H1 (cell line): ENCODE data around the gene ZFP57. TPM values are rescaled to one million over a fixed set of nuclear protein-coding genes. Genes with fewer than 3 reads are reported as not detected.

Experiments used
- ATF2 ChIP-seq: IDR thresholded peaks from 2 replicates; pipeline ENCODE4 v1.6.1; 2012; ENCODE audit warnings: low read length, inconsistent platforms
- ATF3 ChIP-seq: IDR thresholded peaks from 2 replicates; pipeline ENCODE4 v1.6.1; 2011; ENCODE audit warnings: low read depth, mild to moderate bottlenecking, low read length; ENCODE audit not compliant: insufficient read depth
- CHD7 ChIP-seq: fragments of 300-600 bp; sonication (generic); IDR thresholded peaks from 2 replicates; pipeline ENCODE4 v1.7.1; 2012; ENCODE audit warnings: low read length, moderate library complexity, mild to moderate bottlenecking, inconsistent platforms; ENCODE audit not compliant: insufficient replicate concordance
- POLR2A ChIP-seq, 2 experiments: IDR thresholded peaks; 1 replicate in 1 of 2; 2 replicates in 1 of 2; pipeline ENCODE4 v1.6.1; 2011; ENCODE audit warnings: low read depth in 2 of 2, low read length in 2 of 2, mild to moderate bottlenecking in 2 of 2; ENCODE audit errors: control extremely low read depth in 1 of 2
- polyA plus RNA-seq, 7 experiments: library from polyadenylated mRNA; depleted of rRNA in 3 of 7; stranded (reverse) in 5 of 7; unstranded in 2 of 7; fragments of >200 nt in 5 of 7; fragments of 200-250 nt in 2 of 7; gene quantifications; 1 replicate in 5 of 7; 2 replicates in 1 of 7; 4 replicates in 1 of 7; pipeline versions ENCODE4 v1.2.1 to v1.2.3, GENCODE V29; 2011 to 2013; ENCODE audit warnings: missing spikeins in 2 of 7, mixed read lengths in 2 of 7
- total RNA-seq: library from RNA; stranded (reverse); fragmentation: NEBNext Ultra II Directional; extraction: Animal tissue kit (Norgen Biotek cat#: 25700); gene quantifications from 2 replicates; pipeline ENCODE4 v1.2.1, GENCODE V29; 2021

The ZFP57 gene
- total and polyA plus RNA-seq, 2 of the 8 experiments (the other 6 are each of a cell fraction or from before 2014, with no cell fraction given): 0.85 to 1.2 TPM

GRCh38 chr6:29632789-29633533, 48.0 kb downstream of the ZFP57 start, which contains the start of gene GABBR1 (continued):
- no peak for TF ChIP-seq CHD7
- no peak; a peak in 1 of 3 replicates for TF ChIP-seq POLR2A (IDR thresholded peaks at IDR 0.05; ENCODE audit: control extremely low read depth in 1 of 2, low read depth in 2 of 2, low read length in 2 of 2)
- no peak for TF ChIP-seq ATF3
- TF ChIP-seq ATF2: no peak
- TF ChIP-seq, all 59 proteins: peak for 7
